ENCODE data around the gene CXCR4. TPM values are rescaled to one million over a fixed set of nuclear protein-coding genes. Genes with fewer than 3 reads are reported as not detected.

CXCR4 gene
- polyA plus RNA-seq, 1 donor from 2014 or later: 0.50 TPM

DNA sequence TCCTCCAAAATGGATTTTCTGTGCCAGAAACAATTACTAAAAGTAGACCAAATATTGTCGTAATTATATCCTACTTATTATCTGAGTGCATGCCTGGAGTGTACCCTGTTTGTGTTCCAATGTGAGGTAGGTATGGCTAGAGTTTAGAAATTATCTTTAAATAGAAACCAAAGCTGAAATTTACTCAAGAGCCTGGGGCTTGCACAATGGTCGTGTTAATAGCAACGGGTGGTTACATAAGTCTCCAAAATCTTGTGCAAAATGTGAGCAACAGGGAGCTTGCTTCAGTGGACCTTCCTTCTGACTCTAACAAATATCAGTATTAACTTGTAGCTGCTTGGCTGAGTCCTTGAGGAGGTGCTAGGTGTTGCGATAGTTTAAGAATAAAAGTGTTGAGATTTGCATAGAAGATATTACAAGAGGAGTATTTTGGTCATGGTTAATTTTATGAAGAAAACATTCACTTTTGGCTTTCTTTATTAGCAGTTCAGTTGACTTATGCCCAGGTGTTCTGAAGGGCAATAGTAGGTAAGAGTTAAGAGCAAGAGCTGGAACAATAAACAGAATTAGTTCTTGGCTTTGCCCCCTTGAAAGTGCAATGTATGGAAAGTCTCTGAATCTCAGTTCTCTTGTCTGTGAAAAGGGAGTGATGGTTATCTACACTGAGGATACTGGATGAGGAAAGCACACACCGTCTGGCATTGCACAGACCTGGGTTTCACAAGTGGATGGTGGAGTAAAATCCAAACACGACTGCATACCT lies 4.6 kb downstream of the CXCR4 start:
- Histone ChIP-seq H3K4me3 (ENCODE audit: low read length) (no peak overlapping the region), H2AFZ (ENCODE audit: low read depth, low read length) (no peak overlapping the region), H3K9ac (ENCODE audit: low read length) (no peak overlapping the region), H3K27me3 (ENCODE audit: insufficient read depth, low read depth, low read length) (peaks cover 31% of the 10 kb centered on the region), H3K36me3 (ENCODE audit: insufficient read depth, low read length) (no peaks in the 10 kb centered on the region), H3K79me2 (replicated peaks; ENCODE audit: insufficient read depth, low read length) (no peaks in the 10 kb centered on the region), H3K27ac (ENCODE audit: low read length) (no peak overlapping the region), H4K20me1 (ENCODE audit: insufficient read depth) (no peaks in the 10 kb centered on the region), H3K9me2 (ENCODE audit: insufficient read depth, low read length) (no peaks in the 10 kb centered on the region), H3K9me3 (ENCODE audit: low read length) (no peaks in the 10 kb centered on the region), H3K4me2 (ENCODE audit: low read length) (no peak overlapping the region), H3F3A (ENCODE audit: insufficient read depth, low read length, poor library complexity, severe bottlenecking) (no peaks in the 10 kb centered on the region)
- TF ChIP-seq RAD21 (conservative IDR thresholded peaks at IDR 0.05) (no peak), POLR2AphosphoS5 (IDR thresholded peaks at IDR 0.05) (no peak), SMC3 (conservative IDR thresholded peaks at IDR 0.05; ENCODE audit: poor library complexity) (no peak), REST (IDR thresholded peaks at IDR 0.05; ENCODE audit: borderline replicate concordance) (no peak), EZH2 (IDR thresholded peaks at IDR 0.05; ENCODE audit: borderline replicate concordance, insufficient read depth, low read length, poor library complexity, severe bottlenecking) (no peak), CTCF (IDR thresholded peaks at IDR 0.05; ENCODE audit: poor library complexity, severe bottlenecking) (no peak), TAF1 (IDR thresholded peaks at IDR 0.05; ENCODE audit: low read depth) (no peak), EP300 (conservative IDR thresholded peaks at IDR 0.05; ENCODE audit: poor library complexity, severe bottlenecking) (no peak), MXI1 (conservative IDR thresholded peaks at IDR 0.05; ENCODE audit: poor library complexity, severe bottlenecking) (no peak)

GRCh38 chr2:136112317-136113208 lies 5.4 kb downstream of the CXCR4 start:
- H4K20me1 ChIP-seq (ENCODE audit: insufficient read depth): no peaks in the 10 kb centered on the region
- TF ChIP-seq EP300 (conservative IDR thresholded peaks at IDR 0.05; ENCODE audit: poor library complexity, severe bottlenecking) (no peak), SMC3 (conservative IDR thresholded peaks at IDR 0.05; ENCODE audit: poor library complexity) (no peak), POLR2AphosphoS5 (IDR thresholded peaks at IDR 0.05) (no peak), CTCF (IDR thresholded peaks at IDR 0.05; ENCODE audit: poor library complexity, severe bottlenecking) (no peak), EZH2 (IDR thresholded peaks at IDR 0.05; ENCODE audit: borderline replicate concordance, insufficient read depth, low read length, poor library complexity, severe bottlenecking) (no peak), REST (IDR thresholded peaks at IDR 0.05; ENCODE audit: borderline replicate concordance) (no peak), MXI1 (conservative IDR thresholded peaks at IDR 0.05; ENCODE audit: poor library complexity, severe bottlenecking) (no peak)
- H3K27me3 ChIP-seq (ENCODE audit: insufficient read depth, low read depth, low read length): peaks cover 25% of the 10 kb centered on the region
- no peak overlapping the region for H3K4me2 ChIP-seq (ENCODE audit: low read length)
- no peak overlapping the region for H3K27ac ChIP-seq (ENCODE audit: low read length)
- H3K4me3 ChIP-seq (ENCODE audit: low read length): no peak overlapping the region
- no peak overlapping the region for H2AFZ ChIP-seq (ENCODE audit: low read depth, low read length)
- H3K9me3 ChIP-seq (ENCODE audit: low read length): no peaks in the 10 kb centered on the region
- H3F3A ChIP-seq (ENCODE audit: insufficient read depth, low read length, poor library complexity, severe bottlenecking): no peaks in the 10 kb centered on the region
- H3K9me2 ChIP-seq (ENCODE audit: insufficient read depth, low read length): no peaks in the 10 kb centered on the region
- no peaks in the 10 kb centered on the region for H3K36me3 ChIP-seq (ENCODE audit: insufficient read depth, low read length)
- H3K9ac ChIP-seq (ENCODE audit: low read length): no peak overlapping the region
- H3K79me2 ChIP-seq (replicated peaks; ENCODE audit: insufficient read depth, low read length): no peaks in the 10 kb centered on the region
